Measurements from ENCODE around the gene ZNF785.
"Not testable (repeated sequence)": the region's sequence is repeated elsewhere in the genome, so short reads cannot be mapped to it uniquely, and the experiment has no call there.

The ZNF785 gene

DNA sequence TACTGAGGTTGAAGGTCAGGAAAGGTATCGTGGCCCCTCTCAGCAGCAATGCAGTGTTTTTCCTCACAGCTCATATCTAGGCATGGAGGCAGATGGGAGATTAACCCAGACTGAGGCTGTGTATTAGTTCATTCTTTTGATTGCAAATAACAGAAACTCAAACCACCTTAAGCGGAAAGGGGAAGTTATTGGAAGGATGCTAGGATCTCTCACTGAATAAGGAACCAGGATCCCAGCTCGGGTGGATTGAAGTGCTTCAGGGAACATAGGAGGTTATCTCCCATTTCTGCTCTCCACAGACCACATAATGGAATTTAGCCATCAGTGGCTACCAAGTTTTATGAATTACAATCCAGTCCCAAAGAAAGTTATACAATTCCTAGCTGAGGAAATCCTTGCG is 16.5 kb upstream of the ZNF785 start:
- no peak for DNase-seq

DNA sequence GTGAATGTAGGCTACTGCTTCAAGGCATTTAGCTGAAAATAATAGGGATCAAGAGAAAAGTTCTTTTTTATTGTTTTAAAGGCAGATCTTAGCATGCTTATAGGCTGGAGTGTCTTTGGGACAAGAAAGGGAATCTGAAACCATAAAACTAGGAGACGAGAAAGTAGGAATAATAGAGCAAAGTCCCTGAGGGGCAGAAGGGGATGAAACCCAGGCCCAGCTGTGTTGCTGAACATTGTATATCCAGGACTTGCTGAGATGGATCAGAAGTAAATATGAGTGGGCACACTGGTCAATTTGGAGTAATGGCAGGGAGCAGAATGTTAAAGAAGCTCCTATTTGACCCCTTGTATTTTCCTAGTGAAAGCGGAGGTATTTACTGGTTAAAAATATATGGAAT is 15.4 kb upstream of the ZNF785 start:
- no peak for DNase-seq

DNA sequence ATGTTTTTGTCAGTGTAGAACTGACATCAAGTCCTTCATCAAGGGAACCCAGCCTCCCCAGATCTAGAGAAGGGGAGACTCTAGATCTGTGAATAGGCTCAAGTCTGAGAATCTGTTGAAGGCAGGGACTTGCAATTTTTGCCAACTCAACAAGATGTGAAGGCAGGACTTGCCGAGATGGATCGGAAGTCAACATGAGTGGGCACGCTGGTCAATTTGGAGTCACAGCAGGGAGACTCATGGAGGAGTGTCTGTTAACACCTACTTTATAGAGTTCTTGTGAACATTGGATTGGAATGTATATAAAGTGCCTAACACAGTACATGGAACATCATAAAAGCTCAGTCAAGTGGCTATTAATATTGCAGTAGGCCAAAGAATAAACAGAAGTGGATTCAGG is 14.7 kb upstream of the ZNF785 start:
- DNase-seq, result no peak

DNA sequence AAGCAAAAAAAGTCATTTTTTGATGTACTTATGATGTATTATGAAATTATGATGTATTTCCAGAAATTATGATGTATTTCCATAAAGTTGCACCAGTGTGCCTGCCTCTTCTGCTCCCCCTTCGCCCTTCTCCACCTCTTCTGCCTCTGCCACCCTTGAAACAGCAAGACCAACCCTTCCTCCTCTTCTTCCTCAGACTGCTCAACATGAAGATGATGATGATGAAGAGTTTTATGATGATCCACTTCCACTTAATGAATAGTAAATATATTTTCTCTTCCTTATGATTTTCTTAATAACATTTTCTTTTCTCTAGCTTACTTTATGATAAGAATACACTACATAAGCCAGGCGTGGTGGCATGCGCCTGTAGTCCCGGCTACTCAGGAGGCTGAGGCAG is 7.4 kb upstream of the ZNF785 start:
- no peak for DNase-seq

DNA sequence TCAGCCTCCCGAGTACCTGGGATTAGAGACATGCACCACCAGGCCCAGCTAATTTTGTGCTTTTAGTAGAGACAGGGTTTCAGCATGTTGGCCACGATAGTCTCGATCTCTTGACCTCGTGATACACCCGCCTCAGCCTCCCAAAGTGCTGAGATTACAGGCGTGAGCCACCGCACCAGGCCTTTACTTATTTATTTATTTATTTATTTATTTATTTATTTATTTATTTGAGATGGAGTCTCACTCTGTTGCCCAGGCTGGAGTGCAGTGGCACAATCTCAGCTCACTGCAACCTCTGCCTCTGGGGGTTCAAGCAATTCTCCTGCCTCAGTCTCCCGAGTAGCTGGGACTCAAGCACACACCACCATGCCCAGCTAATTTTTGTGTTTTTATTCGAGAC is 5.4 kb upstream of the ZNF785 start:
- DNase-seq, result not testable (repeated sequence)

DNA sequence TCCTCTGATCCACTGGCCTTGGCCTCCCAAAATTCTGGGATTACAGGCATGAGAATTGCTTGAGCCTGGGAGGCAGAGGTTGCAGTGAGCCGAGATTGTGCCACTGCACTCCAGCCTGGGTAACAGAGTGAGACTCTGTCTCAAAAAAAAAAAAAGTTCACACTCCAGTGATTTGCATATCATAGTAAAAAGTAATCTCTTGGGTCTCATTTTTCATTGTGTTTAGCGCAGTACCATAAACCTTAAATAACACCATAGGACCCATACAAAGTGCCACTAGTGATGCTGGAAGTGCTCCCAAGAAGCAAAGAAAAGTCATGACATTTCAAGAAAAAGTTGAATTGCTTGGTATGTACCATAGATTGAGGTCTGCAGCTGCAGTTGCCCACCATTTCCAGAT is 4.1 kb upstream of the ZNF785 start:
- not testable (repeated sequence) for DNase-seq

DNA sequence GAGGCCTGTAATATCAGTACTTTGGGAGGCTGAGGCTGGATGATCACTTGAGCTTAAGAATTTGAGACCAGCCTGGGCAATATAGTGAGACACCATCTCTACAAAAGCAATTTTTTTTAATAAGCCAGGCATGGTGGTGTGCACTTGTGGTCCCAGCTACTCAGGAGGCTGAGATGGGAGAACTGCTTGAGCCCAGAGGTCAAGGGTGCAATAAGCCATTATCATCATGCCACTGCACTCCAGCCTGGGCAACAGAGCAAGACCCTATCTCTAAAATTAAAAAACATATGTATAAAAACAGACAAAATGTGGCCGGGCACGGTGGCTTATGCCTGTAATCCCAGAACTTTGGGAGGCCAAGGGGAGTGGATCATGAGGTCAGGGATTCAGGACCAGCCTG is 3.2 kb upstream of the ZNF785 start:
- DNase-seq, result no peak

DNA sequence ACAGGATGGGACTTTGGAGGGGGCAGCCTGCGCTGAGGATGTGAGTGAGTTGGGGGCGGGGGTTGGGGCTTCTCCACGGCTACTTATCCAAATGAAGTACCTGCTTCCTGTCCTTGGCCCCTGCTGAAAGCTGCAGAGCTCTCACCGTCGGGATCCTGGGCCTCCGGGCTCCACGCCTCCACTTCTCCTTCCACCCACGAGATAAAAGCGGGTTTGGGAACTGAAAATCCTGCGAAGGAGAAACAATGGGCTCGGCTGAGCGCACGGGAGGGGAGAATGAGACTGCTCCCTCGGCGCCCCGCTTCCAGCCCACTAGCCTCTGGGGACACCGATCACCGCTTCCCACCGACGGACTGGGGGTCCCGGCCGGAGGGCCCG is 486 bp downstream of the ZNF785 start:
- no peak for DNase-seq

DNA sequence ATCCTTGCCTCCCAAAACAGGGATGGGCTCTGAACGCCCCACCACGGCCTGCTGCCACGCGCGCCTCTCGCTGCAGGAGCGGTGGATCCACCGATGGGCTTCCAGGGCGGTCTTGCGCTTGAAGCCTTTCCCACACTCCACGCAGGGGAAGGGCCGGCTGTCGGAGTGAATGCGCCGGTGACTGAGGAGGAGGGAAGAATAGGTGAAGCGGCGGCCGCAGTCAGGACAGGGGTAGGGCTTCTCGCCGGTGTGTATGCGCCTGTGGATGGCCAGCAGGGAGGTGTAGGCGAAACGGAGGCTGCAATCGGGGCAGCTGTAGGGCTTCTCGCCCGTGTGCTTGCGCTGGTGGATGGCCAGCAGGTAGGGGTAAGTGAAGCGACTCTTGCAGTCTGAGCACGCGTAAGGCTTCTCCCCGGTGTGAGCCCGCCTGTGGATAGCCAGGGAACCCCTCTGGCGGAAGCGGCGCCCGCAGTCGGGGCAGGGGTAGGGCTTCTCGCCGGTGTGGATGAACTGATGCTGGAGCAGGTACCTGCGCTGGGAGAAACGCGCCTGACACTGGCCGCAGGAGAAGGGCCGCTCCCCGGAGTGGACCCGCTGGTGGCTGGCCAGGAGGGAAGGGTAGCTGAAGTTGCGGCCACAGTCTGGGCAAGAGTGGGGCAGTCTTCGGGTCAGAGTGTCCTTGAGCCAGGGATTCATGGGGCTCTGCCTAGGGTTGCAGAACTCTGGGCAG is 2.7 kb downstream of the ZNF785 start:
- no peak for DNase-seq

DNA sequence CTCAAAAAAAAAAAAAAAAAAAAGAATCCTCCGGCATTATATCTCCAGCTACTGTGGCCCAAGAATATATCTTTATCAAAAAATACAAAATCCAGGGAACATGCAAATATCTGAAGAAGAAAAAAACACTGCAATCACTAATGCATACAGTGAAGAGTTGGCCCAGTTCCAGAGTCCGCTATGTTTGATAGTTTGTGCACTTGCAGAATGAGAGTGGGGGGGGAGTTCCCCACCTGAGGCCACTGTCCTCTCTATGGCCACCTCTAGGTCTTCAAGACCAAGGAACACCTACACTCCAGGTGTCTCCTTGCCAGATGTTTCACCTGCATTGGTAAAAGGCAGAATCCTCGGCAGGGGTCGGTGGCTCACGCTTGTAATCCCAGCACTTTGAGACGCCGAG is 4.0 kb downstream of the ZNF785 start:
- DNase-seq, result no peak

DNA sequence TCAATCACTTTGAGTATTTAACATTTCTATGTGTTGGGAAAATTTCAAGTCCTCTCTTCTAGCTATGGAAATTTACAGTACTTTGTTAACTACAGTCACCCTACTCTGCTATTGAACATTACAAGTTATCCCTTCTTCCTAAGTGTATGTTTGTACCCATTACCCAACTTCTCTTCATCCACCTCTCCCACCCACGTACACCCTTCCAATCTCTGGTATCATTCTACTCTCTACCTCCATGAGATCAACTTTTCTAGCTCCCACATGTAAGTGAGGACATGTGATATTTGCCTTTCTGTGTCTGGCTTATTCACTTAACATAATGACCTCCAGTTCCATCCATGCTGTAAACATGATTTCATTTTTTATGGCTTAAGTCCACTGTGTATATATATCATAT is 10.8 kb downstream of the ZNF785 start:
- no peak for DNase-seq

DNA sequence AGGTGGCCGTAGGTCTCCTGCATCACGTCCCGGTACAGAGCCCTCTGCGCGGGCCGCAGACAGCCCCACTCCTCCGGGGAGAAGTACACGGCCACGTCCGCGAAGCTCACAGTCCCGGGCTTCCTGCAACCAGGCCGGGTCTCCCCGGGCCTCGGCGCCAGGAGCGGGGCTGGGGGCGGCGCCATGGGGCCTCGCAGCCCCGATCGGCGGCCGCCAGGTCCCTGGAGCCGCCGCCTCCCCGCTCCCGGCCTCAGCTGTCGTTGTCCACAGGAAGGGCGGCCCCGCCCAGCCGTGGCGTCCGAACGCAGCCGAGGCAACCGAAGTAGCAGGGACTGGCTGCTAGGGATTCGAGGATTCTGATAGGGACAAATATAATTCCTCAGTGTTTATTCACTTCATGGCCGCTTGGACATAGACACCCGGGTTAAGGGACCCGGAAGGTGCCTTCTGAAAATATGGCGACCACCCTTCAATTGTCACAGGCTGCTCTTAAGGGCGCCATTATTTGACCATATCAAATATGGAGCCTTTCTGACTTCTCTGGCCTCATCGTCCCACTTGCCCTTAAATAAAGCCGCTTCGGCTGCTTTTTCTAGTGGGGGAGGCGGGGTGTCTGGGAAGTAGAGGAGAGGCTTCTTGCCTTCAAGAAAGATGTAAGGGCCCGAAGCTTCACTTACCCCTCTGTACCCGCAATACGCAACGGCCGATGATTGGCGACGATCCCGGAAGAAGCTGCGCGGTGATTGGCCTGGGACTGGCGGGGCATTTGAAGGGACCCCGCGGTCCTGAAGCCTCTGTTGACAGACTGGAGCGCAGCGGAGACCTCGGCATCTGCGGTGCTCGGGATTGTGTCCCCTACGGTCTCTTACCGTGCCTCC is 13.8 kb downstream of the ZNF785 start, which contains the start of gene ZNF688:
Gene ZNF688 (minus strand): TSS at position 270 of the 878 bp plus-strand sequence. CDS start 85 bp downstream, at position 185.
- DNase-seq, result peak; percentile 91

DNA sequence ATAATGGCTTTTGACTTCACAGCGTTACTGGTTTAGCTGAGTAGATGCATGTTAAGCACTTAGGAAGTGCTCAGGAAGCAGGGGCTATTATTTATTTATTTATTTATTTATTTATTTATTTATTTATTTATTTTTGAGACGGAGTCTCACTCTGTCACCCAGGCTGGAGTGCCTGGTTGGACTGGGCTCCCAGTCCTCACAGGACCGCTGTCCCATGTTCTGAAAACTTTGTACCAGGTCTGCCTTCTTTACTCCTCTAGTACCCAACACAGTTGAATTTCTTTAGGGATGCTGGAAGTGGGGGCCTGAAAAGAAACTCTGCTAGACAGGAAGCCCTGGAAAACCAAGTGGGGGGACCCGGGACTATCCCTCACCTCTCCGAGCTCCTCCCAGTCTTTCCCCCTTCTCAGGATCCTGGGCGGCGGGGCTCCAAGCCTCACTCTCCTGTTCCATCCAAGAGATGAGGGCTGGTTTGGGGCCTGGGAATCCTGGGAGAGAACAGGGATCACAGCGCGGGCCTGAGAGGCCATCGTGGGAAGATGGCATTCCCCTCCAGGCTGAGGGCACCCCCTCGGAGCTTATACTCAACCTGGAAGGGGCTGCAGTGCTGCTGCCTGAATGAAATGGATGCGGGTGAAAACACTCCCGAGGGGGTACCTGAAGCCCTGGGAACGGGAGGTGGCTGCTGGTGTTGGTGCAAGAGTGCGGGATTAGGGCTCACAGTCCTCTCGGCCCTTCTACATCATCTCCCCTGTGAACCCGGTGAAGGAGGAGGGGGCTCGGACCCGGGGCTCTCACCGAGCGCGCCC is 14.7 kb downstream of the ZNF785 start:
- DNase-seq, result no peak

DNA sequence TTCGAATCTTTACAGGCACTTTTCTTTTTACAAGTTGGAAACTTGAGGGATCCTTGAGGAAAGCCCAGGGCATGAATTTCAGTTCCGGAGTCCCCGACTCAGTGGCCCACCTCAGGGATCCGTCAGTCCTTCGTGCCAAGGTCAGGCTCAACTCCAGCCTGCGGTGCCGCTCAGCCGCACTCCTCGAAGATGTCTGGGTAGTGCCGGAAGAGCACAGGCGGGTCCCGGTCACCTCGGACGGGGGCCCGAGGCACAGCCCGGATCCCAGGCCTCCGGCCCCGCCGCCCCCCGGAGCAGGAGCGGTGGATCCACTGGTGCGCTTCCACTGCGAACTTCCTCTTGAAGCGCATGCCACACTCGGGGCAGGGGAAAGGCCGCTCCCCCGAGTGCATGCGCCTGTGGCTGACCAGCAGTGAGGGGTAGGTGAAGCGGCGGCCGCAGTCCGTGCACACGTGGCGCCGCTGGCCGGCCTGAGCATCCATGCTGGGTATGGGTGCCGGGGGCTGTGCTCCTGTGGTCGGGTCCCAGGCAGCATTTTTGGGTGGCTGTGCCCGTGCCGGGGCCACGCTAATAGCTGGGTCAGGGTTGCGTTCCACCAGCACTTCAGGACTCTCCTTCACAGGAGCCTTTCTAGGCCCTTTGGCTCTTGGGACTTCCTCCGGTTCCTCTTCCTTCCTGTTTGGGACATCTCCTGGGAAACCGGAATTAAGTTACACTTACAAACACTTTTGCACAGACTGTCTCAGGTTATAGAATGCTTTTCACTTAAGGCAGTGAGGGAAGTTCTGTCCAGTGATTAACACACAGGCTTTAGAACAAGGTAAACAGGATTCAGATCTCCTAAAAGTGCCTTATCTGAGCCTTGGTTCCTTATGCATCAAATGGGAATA is 15.5 kb downstream of the ZNF785 start:
- no peak for DNase-seq

DNA sequence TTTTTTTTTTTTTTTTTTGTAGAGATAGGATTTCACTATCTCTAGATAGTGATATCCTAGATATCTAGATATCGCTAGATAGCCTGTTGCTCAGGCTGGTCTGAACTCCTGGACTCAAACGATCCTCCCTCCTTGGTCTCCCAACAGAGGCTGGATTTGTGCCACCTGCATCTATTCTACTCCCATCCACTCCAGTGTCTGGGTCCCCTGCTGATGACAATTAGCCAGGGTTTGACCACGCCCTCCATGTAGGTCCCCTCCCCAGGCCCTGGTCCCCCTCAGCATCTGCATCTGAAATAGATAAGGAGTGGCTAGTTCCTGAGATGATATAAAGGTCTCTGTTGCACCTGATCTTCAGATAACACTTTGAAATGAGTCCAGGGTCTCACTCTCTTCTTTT is 16.2 kb downstream of the ZNF785 start:
- DNase-seq, result no peak

DNA sequence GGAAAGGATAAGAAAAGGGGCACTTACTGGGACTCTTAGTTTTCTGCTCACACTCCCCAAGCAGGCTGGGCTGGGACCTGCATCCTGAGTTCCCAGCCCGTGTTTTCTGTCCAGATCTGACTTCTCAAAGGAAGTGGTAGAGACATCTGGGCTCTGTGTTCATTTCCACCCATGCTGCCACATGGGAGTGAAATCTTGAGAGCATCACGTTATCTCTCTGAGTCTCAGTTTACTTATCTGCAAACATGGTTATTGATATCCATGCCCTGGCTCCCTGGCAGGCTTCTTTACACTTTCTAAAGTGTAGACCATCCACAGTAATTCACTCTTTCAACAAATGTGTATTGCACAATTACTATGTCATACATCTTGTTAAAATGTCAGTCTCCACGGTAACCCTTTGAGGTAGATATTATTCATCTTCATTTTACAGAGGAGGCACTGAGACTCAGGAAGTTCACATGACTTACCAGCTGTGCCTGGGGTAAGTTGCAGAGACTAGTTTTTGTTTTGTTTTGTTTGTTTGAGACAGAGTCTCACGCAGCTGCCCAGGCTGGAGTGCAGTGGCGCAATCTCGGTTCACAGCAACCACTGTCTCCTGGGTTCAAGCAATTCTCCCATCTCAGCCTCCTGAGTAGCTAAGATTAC is 17.4 kb downstream of the ZNF785 start:
- no peak for DNase-seq

DNA sequence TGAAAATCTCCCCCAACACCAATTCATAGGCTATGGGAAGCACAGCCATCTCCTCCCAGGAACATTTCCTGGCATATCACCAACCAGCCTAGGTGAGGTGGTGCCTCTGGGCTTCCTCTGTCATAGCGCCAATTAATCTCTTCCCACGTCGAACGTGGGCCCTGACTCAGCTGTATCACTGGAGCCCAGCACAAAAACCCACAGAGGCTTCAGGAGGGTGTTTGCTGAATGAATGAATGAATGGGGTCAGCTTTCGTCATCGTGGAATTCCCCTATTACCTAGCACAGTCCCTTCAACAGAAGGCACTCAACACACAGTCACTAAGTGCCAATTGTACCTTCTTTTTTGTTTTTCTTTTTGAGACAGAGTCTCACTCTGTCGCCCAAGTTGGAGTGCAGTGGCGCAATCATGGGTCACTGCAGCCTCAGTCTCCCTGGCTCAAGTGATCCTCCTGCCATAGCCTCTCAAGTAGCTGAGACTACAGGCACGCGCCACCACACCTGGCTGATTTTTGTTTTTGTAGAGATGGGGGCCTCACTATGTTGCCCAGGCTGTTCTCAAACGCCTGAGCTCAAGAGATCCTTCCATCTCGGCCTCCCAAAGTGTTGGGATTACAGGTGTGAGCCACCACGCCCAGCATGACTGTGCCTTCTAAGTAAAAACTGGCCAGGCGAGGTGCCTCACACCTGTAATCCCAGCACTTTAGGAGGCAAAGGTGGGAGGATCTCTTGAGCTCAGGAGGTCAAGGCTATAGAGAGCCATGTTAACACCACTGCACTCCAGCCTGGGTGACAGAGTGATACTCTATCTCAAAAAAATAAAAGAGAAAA is 18.1 kb downstream of the ZNF785 start:
- peak; percentile 40 for DNase-seq

DNA sequence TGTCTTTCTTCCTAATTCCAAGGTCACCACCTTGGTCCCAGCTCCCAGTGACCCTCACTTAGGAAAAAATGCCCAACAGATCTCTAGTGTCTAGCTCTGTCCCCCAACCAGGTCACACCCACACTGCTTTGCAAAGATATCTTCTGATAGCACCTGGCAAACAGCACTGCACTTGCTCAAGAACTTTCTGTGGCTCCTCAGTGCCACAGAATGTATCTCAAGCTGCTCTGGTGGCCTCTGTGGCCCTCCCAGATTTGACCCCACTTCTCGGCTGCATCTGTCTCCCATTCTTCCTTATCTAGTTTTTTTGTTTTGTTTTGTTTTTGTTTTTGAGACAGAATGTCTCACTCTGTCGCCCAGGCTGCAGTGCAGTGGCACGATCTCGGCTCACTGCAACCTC is 19.0 kb downstream of the ZNF785 start:
- DNase-seq, result no peak

DNA sequence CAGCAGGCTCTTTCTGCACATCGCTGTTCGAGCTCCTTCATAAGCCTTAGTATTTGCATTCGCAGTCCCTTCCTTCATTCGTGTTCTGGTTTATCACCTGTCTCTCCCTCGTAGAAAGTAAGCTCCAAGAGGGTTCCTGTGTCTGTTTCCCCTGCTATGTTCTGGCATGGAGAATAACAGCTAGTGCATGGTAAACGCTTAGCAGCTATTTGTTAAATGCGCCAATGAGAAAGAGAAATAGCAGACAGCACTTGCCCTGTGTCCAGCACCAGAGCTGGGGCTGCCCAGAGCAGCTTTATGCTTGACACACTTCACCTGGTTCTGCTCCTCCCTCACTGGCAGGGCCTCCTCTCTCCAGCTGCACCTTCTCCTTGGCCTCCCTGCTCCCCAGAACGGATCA is 19.5 kb downstream of the ZNF785 start:
- DNase-seq, result no peak

DNA sequence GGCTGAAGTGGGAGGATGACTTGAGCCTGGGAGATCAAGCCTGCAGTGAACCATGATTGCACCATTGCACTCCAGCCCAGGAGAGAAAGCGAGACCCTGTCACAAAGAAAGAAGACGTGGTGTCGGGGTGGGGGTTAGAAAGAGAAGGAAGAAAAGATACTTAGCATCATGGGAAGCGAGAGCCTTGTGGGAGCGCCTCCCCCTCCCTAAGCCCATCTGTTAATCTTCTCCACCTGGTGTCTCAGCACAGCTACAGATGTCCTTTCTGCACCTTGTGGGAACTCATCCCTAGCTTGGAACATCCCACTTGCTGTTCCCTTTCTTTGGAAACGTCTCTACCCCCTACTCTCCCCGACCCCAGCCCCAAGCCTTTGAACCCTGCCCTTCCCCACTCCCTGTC is 20.0 kb downstream of the ZNF785 start:
- DNase-seq, result no peak

DNA sequence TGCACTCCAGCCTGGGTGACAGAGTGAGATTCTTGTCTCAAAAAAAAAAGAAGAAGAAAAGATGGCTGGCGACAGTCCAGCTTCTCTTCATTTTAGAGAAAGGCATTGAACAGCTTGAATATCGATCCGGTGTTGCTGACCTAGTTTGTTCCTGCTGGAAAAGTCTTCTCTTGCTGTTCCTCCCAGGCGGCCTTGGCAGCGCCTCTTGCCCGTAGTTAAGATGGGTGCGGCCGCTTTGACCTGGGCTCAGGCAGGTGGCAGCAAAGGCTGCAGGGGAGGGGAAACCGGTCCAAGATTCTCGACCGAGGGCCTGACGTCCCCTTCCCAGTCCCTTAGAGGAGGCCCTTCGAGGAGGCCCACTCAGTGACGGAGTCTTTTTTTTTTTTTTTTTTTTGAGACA is 23.5 kb downstream of the ZNF785 start:
- no peak for DNase-seq
